Endothelial cell of umbilical vein (primary cell): ENCODE results near the gene GNAQ. TPM values are rescaled to one million over a fixed set of nuclear protein-coding genes. Genes with fewer than 3 reads are reported as not detected.

Experiments
- BruUV-seq: library from RNA; stranded (reverse); fragments of 400-500 nt; replicated peaks from 2 replicates; lab custom pipeline; 2021; lab: Mats Ljungman, UMichigan
- CTCF ChIA-PET: fragments of 300-600, 350-600 bp; sonication (Branson Sonifier 250); formaldehyde crosslinking; loops from one replicate; lab custom pipeline; 2021; ENCODE audit warnings: antibody characterized with exemption, inconsistent platforms; lab: Charles Lee
- POLR2A ChIA-PET: fragments of 300-600, 350-600 bp; sonication (Branson Sonifier 250); formaldehyde crosslinking; loops from one replicate; lab custom pipeline; 2021; ENCODE audit warnings: antibody characterized with exemption, inconsistent platforms; lab: Charles Lee
- DNase-seq: peaks from one replicate; pipeline ENCODE4 v3.0.0-alpha.2; 2011; ENCODE audit warnings: low read depth, low spot score
- FAIRE-seq: peaks from 2 replicates; lab custom pipeline; 2011; peaks lifted over from hg19 to GRCh38; lab: Jason Lieb, UNC
- H2AFZ ChIP-seq: 2 replicates; pipeline ENCODE4 v1.6.0; 2012; ENCODE audit warnings: low read depth, low read length, control low read depth, inconsistent platforms
- H3K27ac ChIP-seq: 2 replicates; pipeline ENCODE4 v1.5.1; 2011; ENCODE audit warnings: low read depth, mild to moderate bottlenecking, control low read depth, low read length, moderate library complexity; ENCODE audit not compliant: insufficient read depth
- H3K27me3 ChIP-seq, 2 experiments: 2 replicates each; pipeline versions ENCODE4 v1.6.0 to v1.6.1; 2011; ENCODE audit warnings: low read length in 2 of 2, mixed read lengths in 1 of 2; ENCODE audit not compliant: control insufficient read depth in 2 of 2, insufficient read depth in 2 of 2
- H3K36me3 ChIP-seq, 2 experiments: 2 replicates in 1 of 2; 3 replicates in 1 of 2; pipeline ENCODE4 v1.5.1; 2011; ENCODE audit warnings: low read length in 2 of 2, mild to moderate bottlenecking in 1 of 2, moderate library complexity in 1 of 2; ENCODE audit not compliant: control insufficient read depth in 2 of 2, insufficient read depth in 2 of 2; ENCODE audit errors: extremely low read depth in 1 of 2
- H3K4me1 ChIP-seq: 3 replicates; pipeline ENCODE4 v1.5.1; 2011; ENCODE audit warnings: mild to moderate bottlenecking, low read length; ENCODE audit not compliant: control insufficient read depth, insufficient read depth; ENCODE audit errors: extremely low read depth
- H3K4me2 ChIP-seq: 2 replicates; pipeline ENCODE4 v1.6.1; 2011; ENCODE audit warnings: low read length, control low read depth, mixed read lengths; ENCODE audit not compliant: insufficient read depth
- H3K4me3 ChIP-seq, 3 experiments: fragments of 200-600 bp in 1 of 3; sonication (generic), shearing (Covaris generic) in 1 of 3; replicated peaks in 1 of 3; 2 replicates each; pipeline ENCODE4 v1.5.1; 2011 to 2016; ENCODE audit warnings: control low read depth in 3 of 3, low read length in 3 of 3, mild to moderate bottlenecking in 2 of 3, inconsistent platforms in 1 of 3, low read depth in 1 of 3, moderate library complexity in 1 of 3; ENCODE audit not compliant: insufficient read depth in 1 of 3
- H3K79me2 ChIP-seq: 2 replicates; pipeline ENCODE4 v1.6.0; 2012; ENCODE audit warnings: low read length, inconsistent platforms; ENCODE audit not compliant: control insufficient read depth, insufficient read depth
- H3K9ac ChIP-seq: replicated peaks from 2 replicates; pipeline ENCODE3; 2011; ENCODE audit warnings: low read length, control low read depth; ENCODE audit not compliant: insufficient read depth; ENCODE audit errors: extremely low read depth
- H3K9me1 ChIP-seq: replicated peaks from 3 replicates; pipeline ENCODE4 v1.6.0; 2011; ENCODE audit warnings: mild to moderate bottlenecking, low read length; ENCODE audit not compliant: control insufficient read depth, insufficient read depth; ENCODE audit errors: extremely low read depth
- H3K9me3 ChIP-seq: replicated peaks from 2 replicates; pipeline ENCODE4 v1.5.1; 2012; ENCODE audit warnings: low read length, inconsistent platforms; ENCODE audit not compliant: control insufficient read depth, insufficient read depth
- H4K20me1 ChIP-seq: replicated peaks from 2 replicates; pipeline ENCODE3; 2011; ENCODE audit warnings: mild to moderate bottlenecking, low read length; ENCODE audit not compliant: control insufficient read depth, insufficient read depth; ENCODE audit errors: extremely low read depth
- CTCF ChIP-seq, 2 donors: IDR thresholded peaks; 1 replicate in 1 of 2; 2 replicates in 1 of 2; pipeline ENCODE4 v1.5.1; 2011; ENCODE audit warnings: low read length in 2 of 2, mild to moderate bottlenecking in 2 of 2, moderate library complexity in 2 of 2, control low read depth in 1 of 2, inconsistent platforms in 1 of 2, low read depth in 1 of 2; ENCODE audit not compliant: insufficient read depth in 1 of 2; ENCODE audit errors: extremely low read depth in 1 of 2
- EZH2 ChIP-seq: IDR thresholded peaks from 2 replicates; pipeline ENCODE4 v1.6.1; 2012; ENCODE audit warnings: borderline replicate concordance, low read depth, mild to moderate bottlenecking, moderate library complexity, low read length, inconsistent platforms; ENCODE audit not compliant: severe bottlenecking
- FOS ChIP-seq: IDR thresholded peaks from 2 replicates; pipeline ENCODE4 v1.6.1; 2011; ENCODE audit warnings: mild to moderate bottlenecking, low read length, moderate library complexity, borderline replicate concordance; ENCODE audit not compliant: insufficient read depth
- GATA2 ChIP-seq: IDR thresholded peaks from 2 replicates; pipeline ENCODE4 v1.7.0; 2011; ENCODE audit warnings: low read depth, mild to moderate bottlenecking, moderate library complexity, mixed read lengths, low read length; ENCODE audit not compliant: insufficient read length, insufficient read depth
- JUN ChIP-seq: IDR thresholded peaks from 2 replicates; pipeline ENCODE4 v1.6.1; 2011; ENCODE audit warnings: borderline replicate concordance, low read depth; ENCODE audit not compliant: insufficient read length, insufficient read depth
- MAX ChIP-seq: IDR thresholded peaks from 2 replicates; pipeline ENCODE4 v1.6.1; 2011; ENCODE audit not compliant: insufficient read depth, insufficient read length
- MYC ChIP-seq: IDR thresholded peaks from one replicate; pipeline ENCODE4 v1.6.1; 2011; ENCODE audit warnings: mild to moderate bottlenecking, low read depth, low read length
- POLR2A ChIP-seq: IDR thresholded peaks from 2 replicates; pipeline ENCODE4 v1.6.1; 2012; ENCODE audit warnings: low read depth, mild to moderate bottlenecking, control low read depth, low read length
- POLR2AphosphoS5 ChIP-seq: IDR thresholded peaks from 2 replicates; pipeline ENCODE4 v1.6.1; 2012; ENCODE audit warnings: low read depth, mild to moderate bottlenecking, control low read depth, low read length, moderate library complexity; ENCODE audit not compliant: insufficient read depth
- dilution Hi-C: fragments of 300-500 bp; cut with MboI; formaldehyde crosslinking; loops from one replicate; pipeline ENCODE4 v1.15.0; 2019; ENCODE audit warnings: low sequenced_read_pairs; ENCODE audit not compliant: extremely low pct_ligation_motif_present
- intact Hi-C: fragments of 100-400 bp; cut with micrococcal nuclease; formaldehyde crosslinking; loops from one replicate; pipeline ENCODE4 v1.10.0; 2022
- polyA plus RNA-seq, 4 experiments: library from polyadenylated mRNA; depleted of rRNA in 3 of 4; stranded (reverse) in 3 of 4; unstranded in 1 of 4; fragments of >200 nt; gene quantifications; 2 replicates each; pipeline versions ENCODE4 v1.2.1 to v1.2.3, GENCODE V29; 2011 to 2012; ENCODE audit warnings: missing spikeins in 1 of 4
- total RNA-seq: library from RNA; stranded (reverse); gene quantifications from 2 replicates; pipeline ENCODE4 v1.2.3, GENCODE V29; 2021

GNAQ gene
- total and polyA plus RNA-seq, 2 donors (not counting 3 experiments of a cell fraction or from before 2014, with no cell fraction given) = 26.1 to 67.3 TPM

- Histone ChIP-seq H3K4me3 (no peak overlapping the region), H3K4me2 (no peak overlapping the region), H3K9me1 (no peaks in the 10 kb centered on the region), H3K27me3 (no peaks in the 10 kb centered on the region), H2AFZ (no peak overlapping the region), H3K4me1 (peaks cover 17% of the 10 kb centered on the region), H3K79me2 (no peaks in the 10 kb centered on the region), H3K27ac (peak overlapping the region; percentile 54), H3K36me3 (no peaks in the 10 kb centered on the region), H3K9ac (no peak overlapping the region), H3K9me3 (no peaks in the 10 kb centered on the region), H4K20me1 (no peaks in the 10 kb centered on the region)
- dilution Hi-C loops (no loop called here), intact Hi-C loops (no loop called here)
- FAIRE-seq = peak; percentile 24
- no TSS peak for BruUV-seq
- ChIA-PET POLR2A (no interaction called here), CTCF (interaction anchor here (0.7 to 1.3 kb wide), 6 partner anchors 22 to 351 kb away, joined by 3 to 5 read pairs (median 4); no protein-coding TSS in a partner anchor)
- TF ChIP-seq MAX (no peak), CTCF (IDR thresholded peaks at IDR 0.05; ENCODE audit: extremely low read depth in 1 of 2, insufficient read depth in 1 of 2, low read depth in 1 of 2, low read length in 2 of 2) (no peak), POLR2A (no peak), EZH2 (no peak), MYC (no peak), JUN (no peak), FOS (no peak), GATA2 (no peak), POLR2AphosphoS5 (no peak)
- DNase-seq = no peak
Observed at GRCh38 chr9:77770340-77770739, 261.3 kb downstream of the GNAQ start.
